A549 (cell line): ENCODE results near the gene SMOC1. TPM values are rescaled to one million over a fixed set of nuclear protein-coding genes. Genes with fewer than 3 reads are reported as not detected.

ENCODE experiments used
- ATAC-seq, 2 experiments: fragments of 200-7000 bp in 1 of 2; fragments of >200 bp in 1 of 2; cut with Nextera tagmentation in 1 of 2; cut with Tn5 transposase in 1 of 2; 3 replicates each; pipeline versions ENCODE4 v1.8.0 to v1.9.1; 2018 to 2020; ENCODE audit warnings: mild to moderate bottlenecking in 1 of 2, moderate library complexity in 1 of 2
- CTCF ChIA-PET: fragments of 300-600 bp; sonication (Branson Sonifier 250); formaldehyde crosslinking; extraction: SDS; loops from one replicate; lab custom pipeline; 2021; ENCODE audit warnings: antibody characterized with exemption, inconsistent platforms; lab: Yijun Ruan, JAX
- POLR2A ChIA-PET: fragments of 350-600 bp; formaldehyde crosslinking; extraction: SDS; loops from one replicate; lab custom pipeline; 2021; ENCODE audit warnings: antibody characterized with exemption, inconsistent platforms; lab: Yijun Ruan, JAX
- DNase-seq, 2 experiments: peaks; one replicate each; pipeline versions ENCODE4 v3.0.0 to v3.0.0-alpha.2; 2011 to 2016; ENCODE audit warnings: low read depth in 1 of 2, low spot score in 1 of 2
- FAIRE-seq: peaks from 2 replicates; lab custom pipeline; 2011; peaks lifted over from hg19 to GRCh38; lab: Jason Lieb, UNC
- H3K27ac ChIP-seq, 2 experiments: fragments of >200 bp; sonication (Bioruptor Twin); formaldehyde crosslinking; 3 replicates each; pipeline ENCODE4 v1.5.1; 2016 to 2017
- H3K4me1 ChIP-seq: fragments of >200 bp; sonication (Bioruptor Twin); formaldehyde crosslinking; 3 replicates; pipeline ENCODE4 v1.6.1; 2016
- H3K4me2 ChIP-seq: fragments of >200 bp; sonication (Bioruptor Twin); formaldehyde crosslinking; 3 replicates; pipeline ENCODE4 v1.6.1; 2016
- H3K4me3 ChIP-seq: fragments of >200 bp; sonication (Bioruptor Twin); formaldehyde crosslinking; 3 replicates; pipeline ENCODE4 v1.5.1; 2016
- H3K9me3 ChIP-seq: fragments of >200 bp; sonication (Bioruptor Twin); formaldehyde crosslinking; 3 replicates; pipeline ENCODE4 v1.6.1; 2016
- ATOH8 ChIP-seq: fragments of 250-450 bp; sonication (Bioruptor Pico); IDR thresholded peaks from 2 replicates; pipeline ENCODE4 v1.5.0; 2020; ENCODE audit warnings: low read depth, mild to moderate bottlenecking, moderate library complexity
- BCL3 ChIP-seq: fragments of >200 bp; sonication (Bioruptor Twin); formaldehyde crosslinking; IDR thresholded peaks from 3 replicates; pipeline ENCODE4 v1.6.1; 2016
- BHLHE40 ChIP-seq: IDR thresholded peaks from 2 replicates; pipeline ENCODE4 v1.6.1; 2012; ENCODE audit warnings: low read depth, low read length, inconsistent platforms
- CBX2 ChIP-seq: fragments of 200-600 bp; sonication (generic); IDR thresholded peaks from 2 replicates; pipeline ENCODE4 v1.6.1; 2016; ENCODE audit warnings: low read depth, mild to moderate bottlenecking, borderline replicate concordance
- CBX8 ChIP-seq: fragments of 200-600 bp; sonication (generic); IDR thresholded peaks from 2 replicates; pipeline ENCODE4 v1.6.1; 2016
- CHD4 ChIP-seq: fragments of 200-600 bp; sonication (generic); IDR thresholded peaks from 2 replicates; pipeline ENCODE4 v1.6.1; 2016; ENCODE audit warnings: antibody characterized with exemption, mild to moderate bottlenecking, borderline replicate concordance
- E2F6 ChIP-seq: IDR thresholded peaks from 2 replicates; pipeline ENCODE4 v1.6.1; 2012; ENCODE audit warnings: low read depth, borderline replicate concordance
- EHMT2 ChIP-seq: fragments of 200-600 bp; sonication (generic); IDR thresholded peaks from 2 replicates; pipeline ENCODE4 v1.6.1; 2016; ENCODE audit warnings: antibody characterized with exemption, low read depth, mild to moderate bottlenecking, moderate library complexity
- FOSL2 ChIP-seq, 2 experiments: fragments of 450-650 bp in 1 of 2; fragments of >200 bp in 1 of 2; sonication (Bioruptor Twin) in 1 of 2; formaldehyde crosslinking; IDR thresholded peaks; 2 replicates each; pipeline versions ENCODE4 v1.5.0 to v1.6.1; 2016 to 2020; ENCODE audit warnings: mild to moderate bottlenecking in 1 of 2, moderate library complexity in 1 of 2
- HES2 ChIP-seq: fragments of >200 bp; sonication (Bioruptor Twin); formaldehyde crosslinking; IDR thresholded peaks from 2 replicates; pipeline ENCODE4 v1.6.1; 2016
- HOXB5 ChIP-seq: fragments of 250-450 bp; sonication (Bioruptor Pico); IDR thresholded peaks from 2 replicates; pipeline ENCODE4 v1.5.0; 2020; ENCODE audit warnings: mild to moderate bottlenecking, moderate library complexity
- JUN ChIP-seq, 2 experiments: fragments of >200 bp; sonication (Bioruptor Twin); formaldehyde crosslinking; IDR thresholded peaks; 2 replicates in 1 of 2; 3 replicates in 1 of 2; pipeline ENCODE4 v1.6.1; 2016 to 2017
- KDM1A ChIP-seq: fragments of 200-600 bp; sonication (generic); IDR thresholded peaks from 2 replicates; pipeline ENCODE4 v1.6.1; 2016; ENCODE audit warnings: low read depth, mild to moderate bottlenecking
- KDM5A ChIP-seq: fragments of 200-600 bp; sonication (generic); IDR thresholded peaks from 2 replicates; pipeline ENCODE4 v1.6.1; 2016; ENCODE audit warnings: antibody characterized with exemption, mild to moderate bottlenecking
- MAX ChIP-seq: IDR thresholded peaks from 2 replicates; pipeline ENCODE4 v1.6.1; 2012
- NFE2L2 ChIP-seq: fragments of 150-350 bp; conservative IDR thresholded peaks from 2 replicates; pipeline ENCODE4 v1.6.1; 2014; ENCODE audit warnings: low read length
- PBX3 ChIP-seq: IDR thresholded peaks from 2 replicates; pipeline ENCODE4 v1.6.1; 2012
- RFX5 ChIP-seq: fragments of 450-650 bp; IDR thresholded peaks from 2 replicates; pipeline ENCODE4 v1.7.1; 2014; ENCODE audit warnings: antibody characterized with exemption, mild to moderate bottlenecking, moderate library complexity
- SMC3 ChIP-seq: fragments of >200 bp; sonication (Bioruptor Twin); formaldehyde crosslinking; IDR thresholded peaks from 3 replicates; pipeline ENCODE4 v1.6.1; 2018; ENCODE audit warnings: inconsistent platforms
- TP53 ChIP-seq: fragments of 250-450 bp; sonication (Bioruptor Pico); IDR thresholded peaks from 2 replicates; pipeline ENCODE4 v1.5.0; 2021; ENCODE audit warnings: mild to moderate bottlenecking, moderate library complexity
- ZC3H11A ChIP-seq: fragments of 450-650 bp; IDR thresholded peaks from 2 replicates; pipeline ENCODE4 v1.6.1; 2014; ENCODE audit warnings: antibody characterized with exemption, mild to moderate bottlenecking
- ZNF302 ChIP-seq: fragments of 250-450 bp; sonication (Bioruptor Pico); IDR thresholded peaks from 2 replicates; pipeline ENCODE4 v1.9.0; 2021; ENCODE audit warnings: inconsistent platforms, mild to moderate bottlenecking, moderate library complexity
- ZSCAN20 ChIP-seq: fragments of 250-450 bp; sonication (Bioruptor Pico); IDR thresholded peaks from 2 replicates; pipeline ENCODE4 v1.8.0; 2022; ENCODE audit warnings: mild to moderate bottlenecking, moderate library complexity
- WGBS: methylation state at CpG from one replicate; pipeline ENCODE4 v1.1.6; 2017; ENCODE audit errors: missing lambda C conversion rate; 5-methylcytosine and 5-hydroxymethylcytosine counted together
- polyA plus RNA-seq, 4 experiments: library from polyadenylated mRNA; depleted of rRNA in 3 of 4; stranded (reverse); fragments of >200 nt; fragmentation: RNase III in 1 of 4; extraction: RNeasy Plus Mini Kit Qiagen cat#74134 plus additional on column Dnase treatment in 1 of 4; gene quantifications; 2 replicates in 3 of 4; 3 replicates in 1 of 4; pipeline ENCODE4 v1.2.3, GENCODE V29; 2011 to 2017

SMOC1 gene
- polyA plus RNA-seq, 2 of the 4 experiments (the other 2 are of a cell fraction), result 12.2 to 18.4 TPM

- CTCF ChIA-PET, result interaction anchor here (0.6 to 6.6 kb wide), 7 partner anchors 13 to 147 kb away, joined by 3 to 57 read pairs (median 4); no protein-coding TSS in a partner anchor
- no peaks in the 10 kb centered on the region for H3K9me3 ChIP-seq
- POLR2A ChIA-PET, result no interaction called here
- 72% methylated on average over 5 of the region's 5 CpGs for WGBS
- FAIRE-seq (no peak), DNase-seq (no peak), ATAC-seq (no peak)
- H3K4me3 ChIP-seq, result peak overlapping the region; percentile 65
- peaks cover 20% of the 10 kb centered on the region; the same call in 2 of the 3 replicates for H3K4me1 ChIP-seq
- no peak for TF ChIP-seq HES2
- no peak for TF ChIP-seq KDM1A
- peak overlapping the region; percentile 75 for H3K4me2 ChIP-seq
- peak overlapping the region; percentile 79 to 89; a peak in 4 of 6 replicates for H3K27ac ChIP-seq
Measured at GRCh38 chr14:69880893-69881292, 1.7 kb downstream of the SMOC1 start.

- DNase-seq, result no peak
- Histone ChIP-seq H3K27ac (peak overlapping the region in 1 of 2 experiments; percentile 19; a peak in 1 of 6 replicates), H3K4me2 (peak overlapping the region; percentile 75), H3K4me1 (peaks cover 24% of the 10 kb centered on the region), H3K4me3 (no peak overlapping the region), H3K9me3 (no peaks in the 10 kb centered on the region)
- TF ChIP-seq ZC3H11A (no peak), ZNF302 (CRISPR knock-in tag) (no peak), E2F6 (no peak), BHLHE40 (no peak), CHD4 (no peak), FOSL2 (IDR thresholded peaks at IDR 0.05) (no peak), FOSL2 (CRISPR knock-in tag; IDR thresholded peaks at IDR 0.05) (no peak), EHMT2 (no peak)
- POLR2A ChIA-PET, result no interaction called here
- CTCF ChIA-PET, result interaction anchor here (0.9 to 6.6 kb wide), 6 partner anchors 8 to 192 kb away, joined by 3 to 57 read pairs (median 4); no protein-coding TSS in a partner anchor
- FAIRE-seq, result no peak
- 70% methylated on average over 11 of the region's 11 CpGs for WGBS
- ATAC-seq, result no peak
Measured at GRCh38 chr14:69882116-69882864, 3.1 kb downstream of the SMOC1 start.

- Histone ChIP-seq H3K4me3 (no peak overlapping the region), H3K4me2 (peak overlapping the region; percentile 75; the same call in 2 of the 3 replicates), H3K9me3 (no peaks in the 10 kb centered on the region), H3K4me1 (peaks cover 31% of the 10 kb centered on the region), H3K27ac (no peak overlapping the region; a peak in 1 of 6 replicates)
- TF ChIP-seq JUN (IDR thresholded peaks at IDR 0.05), result no peak
- WGBS, result 67% methylated on average over 2 of the region's 2 CpGs
- no peak for DNase-seq
- ATAC-seq, result no peak
- ChIA-PET CTCF (interaction anchor here (0.9 to 6.6 kb wide), 4 partner anchors 8 to 145 kb away, joined by 3 to 57 read pairs (median 5); no protein-coding TSS in a partner anchor), POLR2A (no interaction called here)
- no peak for FAIRE-seq
Measured at GRCh38 chr14:69882915-69883314, 3.7 kb downstream of the SMOC1 start.

- H3K27ac ChIP-seq, result peak overlapping the region; percentile 47 to 55
- H3K4me1 ChIP-seq, result peaks cover 29% of the 10 kb centered on the region
- DNase-seq (no peak), FAIRE-seq (no peak), ATAC-seq (no peak)
- 67% methylated on average over 2 of the region's 2 CpGs for WGBS
- no peak overlapping the region for H3K4me3 ChIP-seq
- ChIA-PET CTCF (interaction anchor here (1.1 to 2.1 kb wide), 3 partner anchors 9 to 141 kb away, joined by 4 to 9 read pairs (median 9); no protein-coding TSS in a partner anchor), POLR2A (interaction anchor here (2.0 kb wide), 1 partner anchor 8 kb away, joined by 8 read pairs; the partner anchor contains the start of gene SMOC1)
- H3K4me2 ChIP-seq, result peak overlapping the region; percentile 47
- peaks cover 8% of the 10 kb centered on the region; the same call in 1 of the 3 replicates for H3K9me3 ChIP-seq
- no peak for TF ChIP-seq CBX8
- no peak for TF ChIP-seq KDM5A
- TF ChIP-seq NFE2L2, result no peak
- TF ChIP-seq MAX, result no peak
- TF ChIP-seq RFX5, result no peak
- no peak for TF ChIP-seq ZNF302 (CRISPR knock-in tag)
- TF ChIP-seq CBX2, result no peak
- no peak for TF ChIP-seq HOXB5 (CRISPR knock-in tag)
- no peak for TF ChIP-seq ZSCAN20 (CRISPR knock-in tag)
- no peak for TF ChIP-seq PBX3
- TF ChIP-seq CHD4, result no peak
- no peak for TF ChIP-seq BCL3
- TF ChIP-seq ATOH8 (CRISPR knock-in tag), result no peak
- TF ChIP-seq BHLHE40, result no peak
- no peak for TF ChIP-seq SMC3
- TF ChIP-seq TP53 (CRISPR knock-in tag), result no peak
Measured at GRCh38 chr14:69886453-69887242, 7.4 kb downstream of the SMOC1 start.
